H9 (cell line): ENCODE results near the gene ATP11B. TPM values are rescaled to one million over a fixed set of nuclear protein-coding genes. Genes with fewer than 3 reads are reported as not detected.

Experiments
- DNase-seq: peaks from one replicate; pipeline ENCODE4 v3.0.0-alpha.2; 2017
- H2AFZ ChIP-seq: one replicate; pipeline ENCODE4 v1.6.1; 2013; ENCODE audit warnings: mild to moderate bottlenecking, low read length, control low read depth, moderate library complexity
- H2AK5ac ChIP-seq: 2 replicates; pipeline ENCODE4 v1.6.1; 2013; ENCODE audit warnings: low read length, control low read depth, mixed read lengths; ENCODE audit not compliant: insufficient read length
- H2BK120ac ChIP-seq: one replicate; pipeline ENCODE4 v1.6.1; 2013; ENCODE audit warnings: low read depth, mild to moderate bottlenecking, low read length, control low read depth, inconsistent platforms; ENCODE audit not compliant: poor library complexity, severe bottlenecking
- H2BK12ac ChIP-seq: 2 replicates; pipeline ENCODE4 v1.6.1; 2013; ENCODE audit warnings: low read length, control low read depth, mixed read lengths, low read depth; ENCODE audit not compliant: insufficient read length
- H2BK15ac ChIP-seq: 2 replicates; pipeline ENCODE4 v1.6.1; 2013; ENCODE audit warnings: low read depth, low read length, control low read depth
- H2BK20ac ChIP-seq: one replicate; pipeline ENCODE4 v1.6.1; 2013; ENCODE audit warnings: low read depth, mild to moderate bottlenecking, low read length, control low read depth, inconsistent platforms; ENCODE audit not compliant: poor library complexity, severe bottlenecking
- H2BK5ac ChIP-seq: 2 replicates; pipeline ENCODE4 v1.6.1; 2013; ENCODE audit warnings: low read length, control low read depth, mixed read lengths; ENCODE audit not compliant: insufficient read length
- H3K14ac ChIP-seq: 2 replicates; pipeline ENCODE4 v1.6.1; 2013; ENCODE audit warnings: low read length, control low read depth; ENCODE audit not compliant: insufficient read depth
- H3K18ac ChIP-seq: 2 replicates; pipeline ENCODE4 v1.6.1; 2013; ENCODE audit warnings: low read depth, mild to moderate bottlenecking, mixed read lengths, low read length, control low read depth; ENCODE audit not compliant: insufficient read length
- H3K23ac ChIP-seq: 2 replicates; pipeline ENCODE4 v1.6.1; 2013; ENCODE audit warnings: low read length, control low read depth, mixed read lengths, low read depth; ENCODE audit not compliant: insufficient read length
- H3K23me2 ChIP-seq: 2 replicates; pipeline ENCODE4 v1.6.1; 2013; ENCODE audit warnings: low read depth, mild to moderate bottlenecking, mixed read lengths, low read length, control low read depth; ENCODE audit not compliant: insufficient read length, poor library complexity, severe bottlenecking
- H3K27ac ChIP-seq: 2 replicates; pipeline ENCODE4 v1.5.1; 2013; ENCODE audit warnings: low read length, control low read depth, mixed read lengths, low read depth; ENCODE audit not compliant: insufficient read length
- H3K27me3 ChIP-seq: 2 replicates; pipeline ENCODE4 v1.6.1; 2013; ENCODE audit warnings: low read length, control low read depth, inconsistent platforms; ENCODE audit not compliant: insufficient read depth
- H3K4ac ChIP-seq: 2 replicates; pipeline ENCODE4 v1.6.1; 2013; ENCODE audit warnings: low read depth, mild to moderate bottlenecking, control low read depth, inconsistent platforms, low read length, moderate library complexity
- H3K4me1 ChIP-seq: 2 replicates; pipeline ENCODE4 v1.6.1; 2013; ENCODE audit warnings: low read length, control low read depth, inconsistent platforms; ENCODE audit not compliant: insufficient read depth
- H3K4me2 ChIP-seq: 2 replicates; pipeline ENCODE4 v1.6.1; 2013; ENCODE audit warnings: low read length, control low read depth, mixed read lengths; ENCODE audit not compliant: insufficient read length, insufficient read depth
- H3K56ac ChIP-seq: 2 replicates; pipeline ENCODE4 v1.6.1; 2013; ENCODE audit warnings: low read depth, mild to moderate bottlenecking, mixed read lengths, low read length, control low read depth; ENCODE audit not compliant: insufficient read length
- H3K79me1 ChIP-seq: 2 replicates; pipeline ENCODE4 v1.6.1; 2013; ENCODE audit warnings: low read depth, mild to moderate bottlenecking, moderate library complexity, low read length, control low read depth, inconsistent platforms; ENCODE audit not compliant: insufficient read depth, poor library complexity, severe bottlenecking
- H3K79me2 ChIP-seq: 2 replicates; pipeline ENCODE4 v1.6.1; 2013; ENCODE audit warnings: low read length, control low read depth, inconsistent platforms; ENCODE audit not compliant: insufficient read depth
- H3K9ac ChIP-seq: 2 replicates; pipeline ENCODE4 v1.6.1; 2013; ENCODE audit warnings: low read length, control low read depth, mixed read lengths; ENCODE audit not compliant: insufficient read length; ENCODE audit errors: extremely low read depth
- H3K9me3 ChIP-seq: one replicate; pipeline ENCODE4 v1.6.1; 2013; ENCODE audit warnings: low read depth, low read length, inconsistent platforms; ENCODE audit not compliant: control insufficient read depth
- H3T11ph ChIP-seq: one replicate; pipeline ENCODE4 v1.6.1; 2013; ENCODE audit warnings: mild to moderate bottlenecking, low read length, control low read depth, inconsistent platforms
- H4K20me1 ChIP-seq: one replicate; pipeline ENCODE4 v1.6.1; 2013; ENCODE audit not compliant: control insufficient read depth, insufficient read length, insufficient read depth
- H4K5ac ChIP-seq: 2 replicates; pipeline ENCODE4 v1.6.1; 2013; ENCODE audit warnings: low read depth, mild to moderate bottlenecking, mixed read lengths, low read length, control low read depth; ENCODE audit not compliant: insufficient read length
- H4K8ac ChIP-seq: replicated peaks from 2 replicates; pipeline ENCODE4 v1.6.1; 2013; ENCODE audit warnings: low read length, control low read depth, mixed read lengths, low read depth; ENCODE audit not compliant: insufficient read length
- H4K91ac ChIP-seq: 2 replicates; pipeline ENCODE4 v1.6.1; 2013; ENCODE audit warnings: low read depth, mild to moderate bottlenecking, moderate library complexity, mixed read lengths, low read length, control low read depth; ENCODE audit not compliant: insufficient read length
- H3K27ac Mint-ChIP-seq, 3 experiments: 2 replicates in 2 of 3; 3 replicates in 1 of 3; pipeline ENCODE4 v1.8.0; 2020 to 2021; ENCODE audit warnings: mixed read lengths in 3 of 3, mild to moderate bottlenecking in 1 of 3, moderate library complexity in 1 of 3
- H3K27me3 Mint-ChIP-seq: 2 replicates; pipeline ENCODE4 v1.8.0; 2021; ENCODE audit warnings: low read depth, mild to moderate bottlenecking, moderate library complexity, mixed read lengths
- H3K36me3 Mint-ChIP-seq, 3 experiments: 2 replicates in 2 of 3; 3 replicates in 1 of 3; pipeline ENCODE4 v1.8.0; 2020 to 2021; ENCODE audit warnings: low read depth in 3 of 3, mixed read lengths in 3 of 3; ENCODE audit not compliant: insufficient read depth in 1 of 3
- H3K4me1 Mint-ChIP-seq, 2 experiments: 2 replicates each; pipeline ENCODE4 v1.8.0; 2020; ENCODE audit warnings: mixed read lengths in 2 of 2
- H3K4me3 Mint-ChIP-seq, 2 experiments: 2 replicates in 1 of 2; 3 replicates in 1 of 2; pipeline ENCODE4 v1.8.0; 2020 to 2021; ENCODE audit warnings: mild to moderate bottlenecking in 2 of 2, mixed read lengths in 2 of 2, moderate library complexity in 1 of 2
- H3K9me3 Mint-ChIP-seq, 2 experiments: 2 replicates in 1 of 2; 3 replicates in 1 of 2; pipeline ENCODE4 v1.8.0; 2020; ENCODE audit warnings: mild to moderate bottlenecking in 2 of 2, mixed read lengths in 2 of 2, moderate library complexity in 1 of 2
- WGBS: extraction: QIAGEN DNeasy Blood & Tissue Kit; methylation state at CpG from one replicate; pipeline ENCODE4 v1.1.7; 2013; ENCODE audit warnings: missing lambda C conversion rate, low lambda C conversion rate, mixed read lengths; ENCODE audit not compliant: insufficient read length; ENCODE audit errors: extremely low coverage; 5-methylcytosine and 5-hydroxymethylcytosine counted together
- total RNA-seq: library from RNA; stranded (reverse); gene quantifications from 2 replicates; pipeline ENCODE4 v1.2.1, GENCODE V29; 2021
- TF ChIP-seq, protein P1 (sequence below): fragments of 200-600 bp; sonication (generic); conservative IDR thresholded peaks from 3 replicates; pipeline ENCODE4 v1.8.0; 2021; ENCODE audit warnings: antibody characterized with exemption, mild to moderate bottlenecking

ATP11B gene
- total RNA-seq, 1 experiment from 2014 or later = 30.0 TPM

DNA sequence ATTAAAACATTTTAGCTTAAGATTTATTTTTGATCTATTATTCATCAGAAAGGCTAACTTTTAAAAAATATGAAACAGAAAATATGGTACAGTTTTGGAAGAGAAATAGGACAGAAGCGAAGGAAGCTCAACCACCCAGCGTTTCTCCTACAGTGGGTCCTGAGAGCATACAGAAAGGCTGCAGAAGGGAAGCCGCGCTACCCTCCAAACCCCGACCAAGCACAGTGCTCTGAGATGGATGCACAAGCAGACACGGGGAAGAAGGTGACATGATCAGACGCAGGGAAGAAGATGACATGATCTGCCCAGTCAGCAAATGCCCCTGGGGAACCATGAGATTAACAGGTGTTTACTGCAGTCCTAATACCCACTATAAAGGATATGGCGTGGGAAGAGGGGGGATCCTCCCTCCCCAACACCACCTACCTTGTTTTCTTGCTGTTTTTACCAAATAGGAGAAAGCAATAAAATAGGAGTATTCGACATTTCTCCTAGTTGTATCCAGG is 172.6 kb downstream of the ATP11B start:
- Histone ChIP-seq H2BK20ac (no peak overlapping the region), H2AK5ac (no peak overlapping the region), H3K9me3 (no peaks in the 10 kb centered on the region), H3K18ac (no peak overlapping the region), H3K14ac (no peak overlapping the region), H3K79me1 (no peaks in the 10 kb centered on the region), H3K56ac (no peak overlapping the region), H3K23me2 (no peaks in the 10 kb centered on the region), H3K4ac (no peak overlapping the region), H4K91ac (no peak overlapping the region), H4K8ac (no peak overlapping the region), H3K79me2 (peaks cover 11% of the 10 kb centered on the region), H3T11ph (no peak overlapping the region), H3K4me1 (no peaks in the 10 kb centered on the region; the same call in 1 of the 2 replicates), H3K27me3 (no peaks in the 10 kb centered on the region), H3K27ac (no peak overlapping the region), H2BK15ac (no peak overlapping the region), H2AFZ (no peak overlapping the region), H3K9ac (no peak overlapping the region), H2BK5ac (no peak overlapping the region), H3K23ac (no peak overlapping the region), H2BK120ac (no peak overlapping the region), H3K4me2 (no peak overlapping the region), H4K5ac (no peak overlapping the region), H2BK12ac (no peak overlapping the region), H4K20me1 (no peaks in the 10 kb centered on the region)
- Mint-ChIP-seq H3K4me1 (peaks cover 18% of the 10 kb centered on the region in 2 experiments), H3K9me3 (no peaks in the 10 kb centered on the region), H3K4me3 (no peak overlapping the region), H3K36me3 (peaks cover 0 to 14% (median 9%) of the 10 kb centered on the region in 3 experiments; a peak in 4 of 7 replicates), H3K27ac (no peak overlapping the region), H3K27me3 (no peaks in the 10 kb centered on the region)
- TF ChIP-seq, protein P1, sequence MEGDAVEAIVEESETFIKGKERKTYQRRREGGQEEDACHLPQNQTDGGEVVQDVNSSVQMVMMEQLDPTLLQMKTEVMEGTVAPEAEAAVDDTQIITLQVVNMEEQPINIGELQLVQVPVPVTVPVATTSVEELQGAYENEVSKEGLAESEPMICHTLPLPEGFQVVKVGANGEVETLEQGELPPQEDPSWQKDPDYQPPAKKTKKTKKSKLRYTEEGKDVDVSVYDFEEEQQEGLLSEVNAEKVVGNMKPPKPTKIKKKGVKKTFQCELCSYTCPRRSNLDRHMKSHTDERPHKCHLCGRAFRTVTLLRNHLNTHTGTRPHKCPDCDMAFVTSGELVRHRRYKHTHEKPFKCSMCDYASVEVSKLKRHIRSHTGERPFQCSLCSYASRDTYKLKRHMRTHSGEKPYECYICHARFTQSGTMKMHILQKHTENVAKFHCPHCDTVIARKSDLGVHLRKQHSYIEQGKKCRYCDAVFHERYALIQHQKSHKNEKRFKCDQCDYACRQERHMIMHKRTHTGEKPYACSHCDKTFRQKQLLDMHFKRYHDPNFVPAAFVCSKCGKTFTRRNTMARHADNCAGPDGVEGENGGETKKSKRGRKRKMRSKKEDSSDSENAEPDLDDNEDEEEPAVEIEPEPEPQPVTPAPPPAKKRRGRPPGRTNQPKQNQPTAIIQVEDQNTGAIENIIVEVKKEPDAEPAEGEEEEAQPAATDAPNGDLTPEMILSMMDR = no peak
- no peak for DNase-seq
- WGBS = no CpG with 5 or more reads among the region's 9 CpGs
